ENCODE results near the gene BMERB1.

DNA sequence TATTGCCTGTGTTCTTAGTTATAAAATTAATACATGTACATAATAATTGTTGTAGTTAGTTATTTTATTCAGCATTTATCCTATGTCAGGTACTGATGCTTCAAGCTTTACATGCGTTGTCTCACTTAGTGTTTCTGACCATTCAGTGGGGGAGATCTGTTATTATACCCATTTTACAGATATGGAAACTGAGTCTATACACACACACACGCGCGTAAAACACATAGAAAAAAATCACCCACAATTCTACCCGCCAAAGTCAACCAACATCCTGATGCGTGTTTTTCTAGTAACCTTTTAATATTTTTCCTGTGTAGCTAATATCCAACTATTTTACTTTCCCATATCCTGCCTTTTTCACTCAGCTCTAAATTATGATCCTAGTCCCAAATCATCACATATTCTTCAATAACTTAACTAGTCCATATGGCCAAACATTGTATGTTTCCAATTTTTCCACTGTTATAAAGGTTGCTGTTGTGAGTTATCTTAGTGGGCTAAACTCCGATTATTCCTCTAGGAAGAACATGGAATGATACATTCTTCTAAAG lies 48.4 kb downstream of the BMERB1 start:
- TF ChIP-seq POLR2A (IDR thresholded peaks at IDR 0.05; ENCODE audit: low read depth, low read length) (no peak), POLR2AphosphoS5 (IDR thresholded peaks at IDR 0.05; ENCODE audit: low read depth, low read length) (no peak), TAF1 (IDR thresholded peaks at IDR 0.05; ENCODE audit: low read depth, low read length) (no peak), POU2F2 (IDR thresholded peaks at IDR 0.05; ENCODE audit: low read depth, low read length) (no peak), SPI1 (IDR thresholded peaks at IDR 0.05; ENCODE audit: low read depth, low read length) (no peak)

Data from GM12891 (cell line).